GM21529 (cell line): ENCODE results near the gene PALLD.

Experiments
- ATAC-seq: cut with Tn5 transposase; IDR thresholded peaks from one replicate; pipeline ENCODE4 v1.9.1; 2021; ENCODE audit not compliant: unreplicated experiment

The PALLD gene

GRCh38 chr4:168882650-168883233, 385.9 kb downstream of the PALLD start:
- no peak for ATAC-seq

GRCh38 chr4:168883513-168883912, 386.7 kb downstream of the PALLD start:
- ATAC-seq, result no peak

GRCh38 chr4:168884251-168885124, 387.6 kb downstream of the PALLD start:
- no peak for ATAC-seq

GRCh38 chr4:168885400-168885799, 388.5 kb downstream of the PALLD start:
- no peak for ATAC-seq

- ATAC-seq, result no peak
Observed at GRCh38 chr4:168886351-168886750, 389.5 kb downstream of the PALLD start.

GRCh38 chr4:168887809-168888208, 391.0 kb downstream of the PALLD start:
- no peak for ATAC-seq

GRCh38 chr4:168888715-168889215, 391.9 kb downstream of the PALLD start:
- no peak for ATAC-seq

- ATAC-seq, result no peak
Observed at GRCh38 chr4:168891086-168891485, 394.2 kb downstream of the PALLD start.

- no peak for ATAC-seq
Observed at GRCh38 chr4:168891688-168892087, 394.8 kb downstream of the PALLD start.

GRCh38 chr4:168892475-168892874, 395.6 kb downstream of the PALLD start:
- no peak for ATAC-seq

GRCh38 chr4:168893205-168893604, 396.4 kb downstream of the PALLD start:
- no peak for ATAC-seq

GRCh38 chr4:168893807-168894206, 397.0 kb downstream of the PALLD start:
- no peak for ATAC-seq

- ATAC-seq, result no peak
Observed at GRCh38 chr4:168900080-168900479, 403.2 kb downstream of the PALLD start.

- no peak for ATAC-seq
Observed at GRCh38 chr4:168907119-168907698, 410.4 kb downstream of the PALLD start.

- ATAC-seq, result no peak
Observed at GRCh38 chr4:168908093-168908492, 411.2 kb downstream of the PALLD start.

- ATAC-seq, result no peak
Observed at GRCh38 chr4:168908851-168909273, 412.0 kb downstream of the PALLD start.

- no peak for ATAC-seq
Observed at GRCh38 chr4:168914095-168914494, 417.2 kb downstream of the PALLD start.

- no peak for ATAC-seq
Observed at GRCh38 chr4:168917138-168917779, 420.4 kb downstream of the PALLD start.

- no peak for ATAC-seq
Observed at GRCh38 chr4:168919706-168920324, 423.0 kb downstream of the PALLD start.

- ATAC-seq, result no peak
Observed at GRCh38 chr4:168920441-168921065, 423.7 kb downstream of the PALLD start.
